Measurements from ENCODE around the gene THSD4.

Gene THSD4

GRCh38 chr15:71756599-71757352 is 641.5 kb downstream of the THSD4 start:
- Histone ChIP-seq H2AFZ (ENCODE audit: low read depth) (no peak overlapping the region), H3K9ac (no peak overlapping the region), H3K79me2 (ENCODE audit: insufficient read depth, low read depth) (no peaks in the 10 kb centered on the region), H3K36me3 (ENCODE audit: insufficient read depth) (no peaks in the 10 kb centered on the region), H4K20me1 (ENCODE audit: insufficient read depth) (no peaks in the 10 kb centered on the region), H3K4me2 (no peak overlapping the region), H3K27me3 (ENCODE audit: insufficient read depth, low read depth) (no peaks in the 10 kb centered on the region), H3K4me3 (IDR thresholded peaks at IDR 0.05; ENCODE audit: insufficient read depth, low read depth, low read length) (no peak overlapping the region), H3K4me1 (ENCODE audit: low read depth, poor library complexity, severe bottlenecking) (no peaks in the 10 kb centered on the region), H3K27ac (no peak overlapping the region)
- no peak for TF ChIP-seq CTCF (conservative IDR thresholded peaks at IDR 0.05; ENCODE audit: low read depth, low read length)

GRCh38 chr15:71757741-71758530 is 642.7 kb downstream of the THSD4 start:
- Histone ChIP-seq H3K36me3 (ENCODE audit: insufficient read depth) (no peaks in the 10 kb centered on the region), H3K27me3 (ENCODE audit: insufficient read depth, low read depth) (no peaks in the 10 kb centered on the region), H3K4me1 (ENCODE audit: low read depth, poor library complexity, severe bottlenecking) (no peaks in the 10 kb centered on the region), H3K79me2 (ENCODE audit: insufficient read depth, low read depth) (no peaks in the 10 kb centered on the region), H4K20me1 (ENCODE audit: insufficient read depth) (no peaks in the 10 kb centered on the region), H3K4me2 (no peak overlapping the region), H3K9ac (no peak overlapping the region), H2AFZ (ENCODE audit: low read depth) (no peak overlapping the region), H3K4me3 (IDR thresholded peaks at IDR 0.05; ENCODE audit: insufficient read depth, low read depth, low read length) (no peak overlapping the region), H3K27ac (no peak overlapping the region)
- no peak for TF ChIP-seq CTCF (conservative IDR thresholded peaks at IDR 0.05; ENCODE audit: low read depth, low read length)

GRCh38 chr15:71758711-71759110 is 643.4 kb downstream of the THSD4 start:
- H3K4me3 ChIP-seq (IDR thresholded peaks at IDR 0.05; ENCODE audit: insufficient read depth, low read depth, low read length), result no peak overlapping the region
- H3K27ac ChIP-seq, result no peak overlapping the region
- no peak overlapping the region for H3K9ac ChIP-seq
- H3K4me1 ChIP-seq (ENCODE audit: low read depth, poor library complexity, severe bottlenecking), result no peaks in the 10 kb centered on the region
- H2AFZ ChIP-seq (ENCODE audit: low read depth), result no peak overlapping the region
- H3K36me3 ChIP-seq (ENCODE audit: insufficient read depth), result no peaks in the 10 kb centered on the region
- TF ChIP-seq CTCF (conservative IDR thresholded peaks at IDR 0.05; ENCODE audit: low read depth, low read length), result no peak
- no peak overlapping the region for H3K4me2 ChIP-seq
- H4K20me1 ChIP-seq (ENCODE audit: insufficient read depth), result no peaks in the 10 kb centered on the region
- no peaks in the 10 kb centered on the region for H3K27me3 ChIP-seq (ENCODE audit: insufficient read depth, low read depth)
- H3K79me2 ChIP-seq (ENCODE audit: insufficient read depth, low read depth), result no peaks in the 10 kb centered on the region

- Histone ChIP-seq H3K4me1 (ENCODE audit: low read depth, poor library complexity, severe bottlenecking) (no peaks in the 10 kb centered on the region), H3K36me3 (ENCODE audit: insufficient read depth) (no peaks in the 10 kb centered on the region), H3K4me3 (IDR thresholded peaks at IDR 0.05; ENCODE audit: insufficient read depth, low read depth, low read length) (no peak overlapping the region), H3K9ac (no peak overlapping the region), H4K20me1 (ENCODE audit: insufficient read depth) (no peaks in the 10 kb centered on the region), H2AFZ (ENCODE audit: low read depth) (no peak overlapping the region), H3K4me2 (no peak overlapping the region), H3K79me2 (ENCODE audit: insufficient read depth, low read depth) (no peaks in the 10 kb centered on the region), H3K27ac (no peak overlapping the region), H3K27me3 (ENCODE audit: insufficient read depth, low read depth) (no peaks in the 10 kb centered on the region)
- TF ChIP-seq CTCF (conservative IDR thresholded peaks at IDR 0.05; ENCODE audit: low read depth, low read length), result no peak
Measured at GRCh38 chr15:71760852-71761251, 645.6 kb downstream of the THSD4 start.
